ENCODE measurements around the gene UBR2.
"Not testable (repeated sequence)": the region's sequence is repeated elsewhere in the genome, so short reads cannot be mapped to it uniquely, and the experiment has no call there.

The UBR2 gene

DNA sequence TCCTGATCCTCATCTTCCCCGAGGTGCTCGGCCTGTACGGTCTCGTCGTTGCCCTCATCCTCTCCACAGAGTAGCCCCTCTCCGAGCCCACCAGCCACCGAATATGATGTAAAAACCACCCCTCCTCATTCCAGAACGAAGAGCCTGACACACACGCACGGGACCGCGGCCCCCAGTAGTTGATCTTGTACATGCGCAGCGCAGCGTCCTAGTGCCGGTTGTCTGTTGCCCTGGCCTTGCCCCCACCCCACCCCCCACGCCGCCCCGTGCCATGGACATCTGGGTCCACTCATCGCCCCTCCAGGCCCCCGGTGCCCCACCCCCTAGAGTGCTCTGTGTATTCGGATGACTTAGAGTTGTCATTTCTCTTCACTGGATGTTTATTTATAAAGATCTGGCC lies 163.8 kb downstream of the UBR2 start:
- DNase-seq (ENCODE audit: low read depth in 3 of 3), result no peak

DNA sequence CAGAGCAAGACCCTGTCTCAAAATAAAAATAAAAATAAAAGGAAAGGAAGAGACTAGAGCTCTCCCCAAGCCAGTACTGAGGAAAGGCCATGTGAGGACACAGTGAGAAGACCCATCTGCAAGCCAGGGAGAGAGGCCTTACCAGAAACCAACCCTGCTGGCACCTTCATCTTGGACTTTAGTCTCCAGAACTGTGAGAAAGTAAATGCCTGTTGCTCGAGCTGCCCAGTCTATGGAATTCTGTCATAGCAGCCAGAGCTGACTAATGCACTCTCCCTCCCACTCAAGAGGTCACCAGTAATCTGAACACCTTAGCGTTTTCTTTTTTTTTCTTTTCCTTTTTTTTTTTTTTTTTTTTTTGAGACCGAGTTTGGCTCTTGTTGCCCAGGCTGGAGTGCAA lies 165.9 kb downstream of the UBR2 start:
- DNase-seq (ENCODE audit: low read depth in 3 of 3), result no peak

DNA sequence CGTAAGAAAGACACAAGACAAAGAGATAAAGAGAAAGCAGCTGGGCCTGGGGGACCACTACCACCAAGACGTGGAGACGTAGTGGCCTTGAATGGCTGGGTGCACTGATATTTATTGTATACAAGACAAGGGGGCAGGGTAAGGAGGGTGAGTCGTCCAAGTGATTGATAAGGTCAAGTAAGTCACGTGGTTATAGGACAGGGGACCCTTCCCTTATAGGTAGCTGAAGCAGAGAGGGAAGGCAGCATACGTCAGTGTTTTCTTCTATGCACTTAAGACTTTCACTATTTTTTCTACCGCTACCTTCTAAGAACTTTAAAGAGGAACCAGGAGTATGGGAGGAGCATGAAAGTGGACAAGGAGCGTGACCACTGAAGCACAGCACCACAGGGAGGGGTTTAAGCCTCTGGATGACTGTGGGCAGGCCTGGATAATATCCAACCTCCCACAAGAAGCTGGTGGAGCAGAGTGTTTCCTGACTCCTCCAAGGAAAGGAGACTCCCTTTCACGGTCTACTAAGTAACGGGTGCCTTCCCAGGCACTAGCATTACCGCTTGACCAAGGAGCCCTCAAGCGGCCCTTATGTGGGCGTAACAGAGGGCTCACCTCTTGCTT lies 170.1 kb downstream of the UBR2 start:
- not testable (repeated sequence) for DNase-seq (ENCODE audit: low read depth in 3 of 3)

DNA sequence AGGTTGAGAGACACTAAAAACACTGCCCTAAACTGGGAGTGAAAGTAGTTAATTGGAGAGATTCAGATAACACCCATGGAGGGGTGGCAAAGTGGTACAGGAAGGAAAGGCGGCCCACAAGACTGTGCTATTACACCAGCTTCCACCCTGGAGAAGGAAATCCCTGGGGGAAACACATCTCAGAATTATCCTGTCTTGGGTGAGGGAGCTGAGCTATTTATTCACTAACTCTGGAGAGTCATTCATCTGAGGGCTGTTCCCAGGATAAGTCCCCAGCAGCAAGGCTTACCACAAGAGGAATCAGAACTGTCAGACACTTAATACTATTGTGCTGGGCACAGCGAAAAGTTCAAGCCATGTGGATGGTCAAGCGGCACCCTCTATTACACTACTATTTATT lies 172.1 kb downstream of the UBR2 start:
- DNase-seq (ENCODE audit: low read depth in 3 of 3), result no peak

DNA sequence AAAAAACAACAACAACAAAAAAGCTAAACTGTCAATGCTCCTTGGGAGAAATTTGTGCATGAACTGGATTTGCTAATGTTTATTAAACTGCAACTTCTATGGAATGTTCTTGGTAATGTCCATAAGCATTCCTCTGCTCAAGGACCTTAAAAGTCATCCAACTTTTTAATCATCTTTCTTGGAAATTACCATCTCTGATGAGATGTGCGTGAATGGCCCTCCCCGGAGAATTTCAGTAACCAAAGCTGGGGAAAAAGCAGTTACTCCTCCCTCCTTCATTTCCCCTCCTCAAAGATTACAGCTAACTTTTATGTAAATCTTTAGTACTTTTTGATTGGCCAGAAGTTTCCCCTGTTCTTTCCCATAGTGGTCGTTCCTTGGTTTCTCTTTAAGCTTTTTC lies 176.9 kb downstream of the UBR2 start:
- no peak for DNase-seq (ENCODE audit: low read depth in 3 of 3)

DNA sequence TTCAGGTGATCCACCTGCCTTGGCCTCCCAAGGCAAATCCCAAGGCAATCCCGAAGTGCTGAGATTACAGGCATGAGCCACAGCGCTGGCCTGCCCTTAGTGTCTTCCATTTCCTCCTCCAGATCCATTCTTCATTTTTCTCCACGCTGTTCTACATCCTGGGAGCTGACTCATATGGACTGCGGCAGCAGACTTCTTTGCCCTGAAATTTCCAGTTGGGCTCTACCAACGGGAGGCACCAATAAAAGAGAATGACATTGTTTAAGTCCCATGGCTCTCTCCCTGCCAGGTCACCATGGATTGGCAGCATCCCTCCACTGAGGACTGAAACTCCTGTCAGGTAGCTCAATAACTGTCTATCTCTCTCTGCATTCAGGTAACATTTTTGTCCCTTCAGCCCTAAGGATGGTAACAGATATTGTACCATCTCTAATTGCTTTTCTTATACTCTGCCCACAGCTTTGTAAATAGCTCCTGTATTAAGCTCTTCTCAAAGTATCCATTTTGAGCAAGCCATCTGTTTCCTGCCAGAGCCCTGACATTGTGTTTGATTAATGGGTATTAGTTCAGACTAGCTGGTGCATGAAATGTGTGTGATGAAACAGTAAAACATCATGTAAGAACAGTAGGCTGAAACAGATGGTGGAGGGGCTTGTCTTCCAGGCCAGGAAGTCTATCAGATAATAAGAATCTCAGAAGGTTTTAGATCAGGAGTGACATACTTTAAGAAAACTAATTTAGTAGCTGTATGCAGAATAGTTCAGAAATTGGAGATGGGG lies 178.5 kb downstream of the UBR2 start:
- DNase-seq (ENCODE audit: low read depth in 3 of 3), result no peak
